ENCODE data around the gene ENTPD1.

Gene ENTPD1

DNA sequence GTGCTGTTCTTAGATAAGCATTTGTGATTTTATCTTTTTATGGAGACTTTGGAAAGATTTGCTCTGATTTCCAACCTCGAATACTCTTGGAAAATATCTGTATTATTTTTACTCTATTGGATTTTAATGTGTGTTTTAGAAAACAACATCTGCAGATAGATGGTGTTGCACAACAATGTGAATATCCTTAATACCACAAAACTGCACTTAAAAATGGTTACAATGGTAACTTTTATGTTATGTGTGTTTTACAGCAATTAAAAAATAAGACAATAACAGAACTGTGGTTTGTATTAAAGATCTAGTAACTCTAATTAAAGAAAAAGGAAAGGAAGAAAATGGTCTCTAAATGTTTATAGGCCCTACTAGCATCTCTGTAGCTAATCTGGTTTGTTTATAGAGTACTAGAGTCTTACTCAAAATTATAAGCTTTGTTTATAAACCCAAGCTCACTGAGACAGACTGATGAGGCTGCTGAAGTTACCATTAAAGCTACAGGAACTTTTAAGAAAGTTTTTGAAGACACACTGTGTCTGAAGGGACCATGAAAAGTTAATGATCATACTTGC, 77.2 kb downstream of the ENTPD1 start:
- DNase-seq: no peak

DNA sequence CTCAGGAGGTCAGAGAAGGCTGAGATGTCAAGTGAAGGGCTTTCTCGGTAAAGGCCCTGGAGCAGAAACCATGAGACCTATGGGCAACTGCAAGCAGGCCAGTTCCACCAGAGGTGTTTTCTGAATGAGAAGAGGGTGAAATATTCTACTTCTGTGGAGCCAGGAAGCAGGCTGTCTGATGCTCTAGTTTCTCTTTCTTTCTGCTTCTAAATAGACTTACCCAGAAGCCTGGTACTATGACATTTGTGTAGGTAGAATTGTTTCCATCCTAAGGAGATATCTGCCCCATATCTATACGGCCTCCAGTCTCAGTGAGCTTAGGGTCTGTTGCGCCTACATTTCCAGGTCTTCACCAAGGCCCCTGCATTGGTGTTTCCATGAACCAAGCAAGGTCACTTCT, 78.4 kb downstream of the ENTPD1 start:
- DNase-seq: no peak

DNA sequence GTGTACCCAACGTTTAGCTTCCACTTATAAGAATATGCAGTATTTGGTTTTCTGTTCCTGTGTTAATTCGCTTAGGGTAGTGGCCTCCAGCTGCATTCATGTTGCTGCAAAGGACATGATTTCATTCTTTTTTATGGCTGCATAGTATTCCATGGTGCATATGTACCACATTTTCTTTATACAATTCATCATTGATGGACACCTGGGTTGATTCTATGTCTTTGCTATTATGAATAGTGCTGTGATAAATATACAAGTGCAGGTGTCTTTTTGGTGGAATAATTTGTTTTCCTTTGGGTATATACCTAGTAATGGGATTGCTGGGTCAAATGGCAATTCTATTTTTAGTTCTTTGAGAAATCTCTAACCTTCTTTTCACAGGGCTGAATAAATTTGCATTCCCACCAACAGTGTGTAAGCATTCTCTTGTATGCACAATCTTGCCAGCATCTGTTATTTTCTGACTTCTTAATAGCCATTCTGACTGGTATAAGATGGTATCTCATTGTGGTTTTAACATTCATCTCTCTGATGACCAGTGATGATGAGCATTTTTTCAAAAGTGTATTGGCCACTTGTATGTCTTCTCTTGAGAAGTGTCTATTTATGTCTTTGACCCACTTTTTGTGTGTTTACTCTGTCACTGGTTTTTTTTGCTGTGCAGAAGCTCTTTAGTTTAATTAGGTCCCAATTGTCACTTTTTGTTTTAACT, 79.3 kb downstream of the ENTPD1 start:
- no peak for DNase-seq

DNA sequence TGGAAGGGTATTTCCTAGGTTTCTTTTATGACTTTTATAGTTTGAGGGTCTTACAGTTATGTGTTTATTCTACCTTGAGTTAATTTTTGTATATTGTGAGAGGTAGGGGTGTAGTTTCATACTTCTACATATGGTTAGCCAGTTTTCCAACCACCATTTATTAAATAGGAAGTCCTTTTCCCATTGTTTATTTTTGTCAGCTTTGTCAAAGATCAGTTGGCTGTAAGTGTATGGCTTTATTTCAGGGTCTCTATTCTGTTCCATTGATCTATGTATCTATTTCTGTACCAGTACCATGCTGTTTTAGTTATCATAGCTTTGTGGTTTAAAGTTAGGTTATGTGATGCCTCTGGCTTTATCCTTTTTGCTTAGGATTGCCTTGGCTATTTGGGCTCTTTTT, 79.9 kb downstream of the ENTPD1 start:
- no peak for DNase-seq

DNA sequence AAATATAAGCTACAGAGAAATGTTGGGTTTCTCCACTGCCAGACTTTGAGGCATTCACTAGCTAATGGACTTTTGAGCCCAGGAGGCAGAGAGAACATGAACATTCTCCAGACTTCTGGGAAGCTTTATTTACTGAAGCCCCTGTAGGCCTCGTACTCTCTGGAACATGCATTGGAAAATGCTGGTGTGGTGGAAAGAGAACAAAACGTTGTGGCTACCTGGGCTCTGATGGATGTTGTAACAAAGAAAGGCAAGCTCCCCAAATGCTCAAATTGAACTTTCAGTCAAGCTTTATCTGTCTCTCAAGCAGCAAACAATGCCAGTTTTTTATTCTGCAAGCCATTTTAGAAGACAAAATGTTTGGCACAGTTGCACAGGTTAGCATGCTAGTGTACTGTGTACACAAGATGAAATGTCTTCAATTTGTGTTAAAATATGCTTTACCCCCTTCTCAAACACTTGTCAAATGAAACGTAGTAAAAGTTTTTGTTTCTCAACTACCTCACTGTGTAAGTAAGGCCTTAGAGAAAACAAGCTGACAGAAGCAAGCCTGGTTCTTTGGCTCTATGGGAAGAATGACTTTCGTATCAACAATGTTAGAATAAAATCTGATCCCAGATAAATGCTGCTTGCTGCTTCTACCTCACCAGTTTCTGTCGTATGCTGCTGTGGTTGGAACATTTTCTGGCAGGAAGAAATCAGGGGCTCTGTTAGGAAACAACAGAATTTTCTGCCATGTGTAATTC, 80.8 kb downstream of the ENTPD1 start:
- DNase-seq: no peak

DNA sequence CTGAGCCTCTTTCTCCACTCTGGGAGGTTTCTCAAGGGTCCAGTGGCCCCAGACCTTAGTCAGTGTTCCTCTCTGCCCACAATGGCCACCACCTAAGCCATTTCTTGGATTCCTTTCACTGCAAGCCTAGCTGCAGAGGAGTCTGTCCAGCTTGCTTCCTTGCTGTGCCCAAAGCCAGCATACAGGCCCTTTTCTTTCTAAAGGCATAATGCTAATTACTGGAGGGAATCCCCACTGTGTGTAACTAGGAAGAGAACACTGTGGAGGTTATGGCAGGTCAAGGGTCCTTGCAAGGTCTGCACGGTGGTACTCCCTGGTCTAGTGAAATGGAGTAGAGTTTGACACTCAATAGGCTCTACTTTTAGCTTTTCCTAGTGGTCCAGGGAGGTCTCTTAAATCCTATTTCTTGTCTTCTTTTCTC, 81.4 kb downstream of the ENTPD1 start:
- no peak for DNase-seq

DNA sequence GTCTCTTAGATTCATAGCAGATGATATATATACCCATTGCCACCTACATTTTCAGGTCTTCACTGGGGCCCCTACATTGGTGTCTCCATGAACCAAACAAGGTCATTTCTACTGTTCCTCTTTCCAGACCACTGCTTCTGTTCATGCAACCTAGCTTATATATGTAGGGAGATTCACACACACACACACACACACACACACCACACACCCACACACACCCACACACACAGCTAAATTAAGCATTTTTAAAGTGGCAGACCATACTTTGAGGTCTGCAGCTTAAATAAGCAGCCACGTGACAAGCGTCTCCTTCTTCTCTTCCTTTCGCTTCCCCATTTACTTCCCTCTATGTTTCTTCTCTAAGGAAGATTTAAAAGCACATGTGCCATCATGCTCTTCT, 81.8 kb downstream of the ENTPD1 start:
- DNase-seq: no peak

DNA sequence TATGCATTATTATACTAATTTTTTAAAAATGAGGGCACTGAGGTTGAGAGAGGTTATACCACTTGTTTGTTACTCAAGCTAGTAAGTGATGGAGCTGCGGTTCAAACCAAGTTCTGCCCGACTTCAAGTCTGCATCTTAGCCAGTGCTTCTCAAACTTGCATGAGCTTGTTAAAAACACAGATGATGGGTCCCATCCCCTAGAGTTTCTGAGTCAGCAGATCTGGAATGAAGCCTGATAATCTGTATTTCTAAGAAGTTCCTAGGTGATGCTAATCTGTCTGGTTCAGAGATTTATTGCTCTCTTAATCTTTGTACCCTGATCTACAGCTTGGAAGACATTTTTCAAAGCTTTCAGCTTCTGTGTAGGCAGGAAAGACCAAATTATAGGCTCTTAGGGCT, 84.2 kb downstream of the ENTPD1 start:
- DNase-seq: no peak

DNA sequence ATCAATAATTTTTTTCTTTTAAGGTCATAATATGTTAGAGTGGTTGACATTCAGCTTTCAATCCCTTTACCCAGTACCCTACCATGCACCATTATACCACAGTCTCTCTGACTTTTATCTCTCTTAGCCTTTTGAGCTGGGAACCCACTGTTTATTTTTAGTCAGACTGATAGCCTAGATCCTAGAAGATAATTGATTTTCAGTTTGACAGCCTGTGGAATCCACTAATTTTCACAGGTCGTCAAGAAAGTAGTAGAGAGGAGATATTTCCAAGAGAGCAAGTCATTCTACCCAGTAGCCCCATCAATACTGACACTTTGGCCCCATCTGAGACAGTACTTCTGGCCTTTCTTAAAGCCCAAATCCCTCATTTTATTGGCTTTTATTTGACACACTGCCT, 84.7 kb downstream of the ENTPD1 start:
- no peak for DNase-seq

DNA sequence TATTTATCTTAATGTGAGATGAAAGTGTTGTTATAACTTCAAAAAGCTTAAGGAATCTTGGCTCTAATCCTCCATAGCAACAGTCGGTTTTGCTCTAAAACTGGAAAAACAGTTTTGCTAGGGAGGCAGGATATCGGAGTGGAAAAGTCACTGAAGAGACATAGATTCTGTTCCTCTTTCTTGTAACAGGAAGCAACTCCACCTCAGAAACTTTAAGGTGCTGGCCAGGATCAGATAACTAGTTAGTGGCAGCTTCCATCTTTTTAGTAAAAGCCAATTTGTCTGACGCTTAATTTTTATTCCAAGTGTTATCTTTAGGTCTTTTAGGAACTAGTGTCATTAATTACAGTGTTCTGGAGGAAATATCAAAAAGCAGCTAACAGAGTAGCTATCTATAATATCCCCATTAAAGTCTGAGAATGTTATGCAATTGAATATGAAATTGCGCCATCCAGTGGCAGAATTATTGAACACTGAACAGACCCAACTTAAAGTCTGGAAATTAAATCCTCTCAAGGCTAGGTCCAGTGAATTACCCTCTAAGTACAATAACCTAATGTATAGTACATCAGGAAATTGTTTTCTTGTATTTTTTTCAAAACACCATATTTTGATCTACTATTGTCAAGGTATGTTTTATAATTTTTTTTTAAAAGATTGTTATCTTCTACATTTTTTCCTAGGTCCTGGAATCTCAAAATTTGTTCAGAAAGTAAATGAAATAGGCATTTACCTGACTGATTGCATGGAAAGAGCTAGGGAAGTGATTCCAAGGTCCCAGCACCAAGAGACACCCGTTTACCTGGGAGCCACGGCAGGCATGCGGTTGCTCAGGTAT, 85.9 kb downstream of the ENTPD1 start:
- DNase-seq: peak; percentile 13

DNA sequence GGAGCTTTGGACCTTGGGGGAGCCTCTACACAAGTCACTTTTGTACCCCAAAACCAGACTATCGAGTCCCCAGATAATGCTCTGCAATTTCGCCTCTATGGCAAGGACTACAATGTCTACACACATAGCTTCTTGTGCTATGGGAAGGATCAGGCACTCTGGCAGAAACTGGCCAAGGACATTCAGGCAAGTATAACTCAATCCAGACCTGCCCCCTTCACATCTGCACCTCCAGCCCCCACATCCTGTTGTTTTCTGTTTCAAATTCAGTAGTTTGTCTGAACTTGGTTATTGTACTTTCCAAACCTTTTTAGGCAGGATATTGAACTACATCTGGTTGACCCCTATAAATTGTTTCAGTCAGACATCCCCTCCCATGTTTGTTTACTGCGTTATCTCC, 89.4 kb downstream of the ENTPD1 start:
- DNase-seq: no peak

DNA sequence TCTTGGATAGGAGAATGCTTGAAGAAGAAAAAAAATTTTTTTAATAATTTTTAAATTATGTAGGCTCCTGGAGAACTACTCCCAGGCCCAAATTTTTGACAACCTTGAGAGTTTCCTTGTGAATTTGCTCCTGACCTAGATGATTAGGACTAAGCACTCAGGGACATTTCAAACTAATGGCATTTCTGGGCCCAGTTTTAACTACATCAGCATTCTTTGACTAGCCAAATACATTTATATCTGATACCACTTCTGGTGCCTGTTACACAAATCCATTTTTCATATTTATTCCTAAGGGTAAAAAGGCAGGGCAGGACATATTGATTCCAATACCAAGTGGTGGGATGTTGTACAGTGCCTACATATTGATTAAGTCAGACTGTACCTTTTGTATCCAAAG, 91.0 kb downstream of the ENTPD1 start:
- DNase-seq: no peak

DNA sequence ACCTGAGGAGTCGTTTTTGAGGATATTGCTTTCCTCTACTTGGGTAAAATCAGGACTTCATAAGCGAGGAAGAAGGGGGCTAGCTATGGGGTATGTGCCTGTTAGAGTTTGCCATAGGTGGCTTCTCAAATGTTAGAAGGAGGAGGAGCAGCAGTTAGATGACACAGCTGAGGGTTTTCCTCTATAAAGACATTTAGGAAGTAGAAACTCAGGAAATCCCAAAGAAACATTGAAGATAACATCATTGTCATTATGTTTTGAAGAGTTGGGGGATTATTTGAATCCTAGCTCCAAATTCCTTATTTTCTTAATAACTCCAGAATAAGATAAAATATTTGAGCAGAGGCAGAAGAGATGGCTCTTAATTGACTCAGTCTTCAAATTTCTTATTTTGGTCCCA, 92.9 kb downstream of the ENTPD1 start:
- no peak for DNase-seq

DNA sequence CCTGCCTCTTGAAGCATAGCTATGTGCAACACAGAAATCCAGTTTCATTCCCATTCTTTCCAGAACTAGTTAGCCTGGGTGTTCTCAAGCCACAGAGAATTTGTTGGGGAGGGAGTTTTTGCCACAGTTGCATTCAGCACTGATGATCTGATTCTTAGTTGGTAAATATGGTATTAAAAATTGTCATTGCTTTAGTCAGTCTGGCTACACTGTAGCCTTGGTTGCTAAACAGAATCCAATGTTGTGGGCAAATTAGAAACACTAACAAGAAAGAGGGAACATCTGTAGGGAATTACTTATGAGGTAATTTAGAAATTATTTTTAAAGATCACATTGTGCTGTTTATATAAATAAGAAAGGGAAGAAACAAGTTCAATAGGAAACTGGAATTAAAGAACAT, 94.8 kb downstream of the ENTPD1 start:
- no peak for DNase-seq

DNA sequence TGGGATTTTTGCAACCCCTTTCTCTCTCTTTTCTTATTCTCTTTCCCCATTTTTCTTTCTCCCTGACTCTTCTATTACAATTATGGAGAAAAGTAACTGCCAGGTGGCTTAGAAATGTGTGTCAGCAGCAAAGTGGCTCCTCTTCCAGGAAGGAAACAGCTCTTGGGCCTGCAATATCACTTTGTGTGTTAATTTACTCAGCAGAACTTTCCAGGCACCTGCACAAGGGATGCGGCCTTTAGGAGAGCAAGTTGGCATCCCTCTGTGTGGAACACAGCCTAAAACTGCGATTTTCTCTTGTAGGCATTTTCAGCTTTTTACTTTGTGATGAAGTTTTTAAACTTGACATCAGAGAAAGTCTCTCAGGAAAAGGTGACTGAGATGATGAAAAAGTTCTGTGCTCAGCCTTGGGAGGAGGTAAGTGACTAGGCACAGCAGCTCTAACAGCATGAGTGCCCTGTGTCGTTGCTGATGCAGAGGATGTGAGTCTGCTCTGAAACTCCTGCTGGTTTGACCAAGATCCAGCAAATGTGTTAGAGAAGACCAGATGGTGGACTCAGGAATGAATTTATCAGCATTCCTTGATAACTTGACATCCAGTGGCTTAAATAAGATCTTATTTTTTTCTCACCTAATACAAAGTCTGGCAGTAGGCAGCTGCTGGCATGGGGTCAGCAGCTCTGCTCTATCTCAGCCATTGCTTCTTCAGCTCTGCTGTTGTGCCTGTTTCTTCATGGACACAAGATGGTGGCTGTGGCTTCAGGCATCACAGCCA, 104.4 kb downstream of the ENTPD1 start:
- no peak for DNase-seq

DNA sequence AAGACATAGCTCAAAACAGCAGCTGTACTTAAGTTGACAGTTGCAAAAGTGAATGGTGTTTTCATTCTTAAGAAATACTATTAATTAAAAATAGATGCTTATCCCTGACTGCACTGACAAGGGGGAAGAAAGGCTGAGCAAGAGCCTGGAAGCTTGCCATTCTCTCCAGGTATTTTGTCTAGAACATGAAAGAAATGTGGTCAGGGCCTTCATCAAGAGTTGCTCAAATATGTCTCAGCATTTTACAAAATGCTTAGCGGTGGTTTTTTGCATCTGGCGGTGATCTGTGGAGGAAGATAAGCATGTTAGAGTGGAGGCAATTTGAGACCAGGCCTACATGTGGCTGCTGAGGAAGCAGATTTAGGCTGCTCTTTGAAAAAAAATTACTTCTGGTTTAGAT, 105.4 kb downstream of the ENTPD1 start:
- DNase-seq: no peak

DNA sequence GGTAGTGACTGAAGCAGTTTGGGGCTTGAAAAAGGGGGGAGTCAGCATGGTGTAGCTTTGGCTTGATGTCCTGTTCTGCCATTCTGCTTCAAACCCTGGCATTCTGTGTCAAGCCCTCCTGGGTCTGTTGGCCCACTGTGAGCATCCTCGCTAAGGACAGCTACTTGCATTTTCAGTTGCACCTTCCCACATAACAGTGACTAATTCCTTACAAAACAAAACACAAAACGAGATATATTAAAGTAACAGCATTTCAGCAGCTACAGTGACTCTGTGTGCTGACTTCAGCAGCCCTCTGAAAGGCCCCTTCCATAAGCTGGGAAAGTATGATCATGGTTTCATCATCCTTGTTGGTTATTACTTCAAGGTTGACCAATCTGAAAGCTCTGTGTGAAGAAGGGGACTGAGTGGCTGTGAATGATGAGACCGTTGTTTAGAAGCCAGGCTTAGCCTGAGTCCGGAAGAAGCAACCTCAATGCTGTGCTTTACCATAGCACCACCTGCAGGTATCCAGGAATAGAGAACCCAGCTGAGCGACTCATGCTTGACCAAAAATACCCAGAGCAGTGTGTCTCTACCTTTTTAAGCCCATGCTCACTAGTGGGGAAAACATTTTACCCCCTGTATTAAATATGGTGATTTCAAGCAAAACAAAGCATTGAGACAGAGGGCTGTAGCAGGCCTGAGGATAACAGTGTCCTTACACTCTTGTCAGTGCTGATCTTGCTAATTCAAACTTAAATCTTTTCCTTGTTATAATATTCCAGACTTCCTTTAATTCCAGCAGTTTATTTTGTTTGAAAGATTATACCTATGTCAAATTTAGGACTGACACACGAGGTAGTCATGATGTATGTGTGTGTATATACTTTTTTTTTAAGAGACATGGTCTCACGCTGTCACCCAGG, 109.2 kb downstream of the ENTPD1 start:
- DNase-seq: no peak

DNA sequence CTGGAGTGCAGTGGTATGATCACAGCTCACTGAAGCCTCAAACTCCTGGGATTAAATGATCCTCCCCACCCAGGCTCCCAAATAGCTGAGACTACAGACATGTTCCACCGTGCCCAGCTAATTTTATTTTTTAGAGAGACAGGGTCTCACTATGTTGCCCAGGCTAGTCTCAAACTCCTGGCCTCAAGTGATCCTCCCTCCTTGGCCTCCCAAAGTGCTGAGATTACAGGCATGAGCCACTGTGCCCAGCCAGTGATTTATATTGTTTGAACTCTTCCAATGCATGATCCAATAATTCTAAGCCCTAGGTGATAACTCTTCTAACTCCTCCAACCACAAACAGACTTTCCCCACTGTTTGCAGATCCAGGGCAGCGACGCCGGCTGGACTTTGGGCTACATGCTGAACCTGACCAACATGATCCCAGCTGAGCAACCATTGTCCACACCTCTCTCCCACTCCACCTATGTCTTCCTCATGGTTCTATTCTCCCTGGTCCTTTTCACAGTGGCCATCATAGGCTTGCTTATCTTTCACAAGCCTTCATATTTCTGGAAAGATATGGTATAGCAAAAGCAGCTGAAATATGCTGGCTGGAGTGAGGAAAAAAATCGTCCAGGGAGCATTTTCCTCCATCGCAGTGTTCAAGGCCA, 110.0 kb downstream of the ENTPD1 start:
- DNase-seq: no peak

DNA sequence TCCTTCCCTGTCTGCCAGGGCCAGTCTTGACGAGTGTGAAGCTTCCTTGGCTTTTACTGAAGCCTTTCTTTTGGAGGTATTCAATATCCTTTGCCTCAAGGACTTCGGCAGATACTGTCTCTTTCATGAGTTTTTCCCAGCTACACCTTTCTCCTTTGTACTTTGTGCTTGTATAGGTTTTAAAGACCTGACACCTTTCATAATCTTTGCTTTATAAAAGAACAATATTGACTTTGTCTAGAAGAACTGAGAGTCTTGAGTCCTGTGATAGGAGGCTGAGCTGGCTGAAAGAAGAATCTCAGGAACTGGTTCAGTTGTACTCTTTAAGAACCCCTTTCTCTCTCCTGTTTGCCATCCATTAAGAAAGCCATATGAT, 110.5 kb downstream of the ENTPD1 start:
- DNase-seq: no peak

DNA sequence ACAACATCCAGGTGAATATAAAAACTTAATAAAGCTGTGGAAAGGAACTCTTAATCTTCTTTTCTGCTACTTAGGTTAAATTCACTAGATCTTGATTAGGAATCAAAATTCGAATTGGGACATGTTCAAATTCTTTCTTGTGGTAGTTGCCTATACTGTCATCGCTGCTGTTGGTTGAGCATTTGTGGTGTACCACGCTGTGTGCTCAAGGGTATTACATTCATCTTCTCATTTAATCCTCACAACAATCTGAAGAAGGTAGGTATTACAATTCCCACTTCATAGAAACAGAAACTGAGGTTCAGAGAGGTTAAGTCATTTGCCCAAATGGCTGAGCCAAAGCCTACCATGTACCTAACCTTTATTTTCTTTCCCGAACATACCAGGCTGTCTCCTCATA, 111.9 kb downstream of the ENTPD1 start:
- DNase-seq: no peak

DNA sequence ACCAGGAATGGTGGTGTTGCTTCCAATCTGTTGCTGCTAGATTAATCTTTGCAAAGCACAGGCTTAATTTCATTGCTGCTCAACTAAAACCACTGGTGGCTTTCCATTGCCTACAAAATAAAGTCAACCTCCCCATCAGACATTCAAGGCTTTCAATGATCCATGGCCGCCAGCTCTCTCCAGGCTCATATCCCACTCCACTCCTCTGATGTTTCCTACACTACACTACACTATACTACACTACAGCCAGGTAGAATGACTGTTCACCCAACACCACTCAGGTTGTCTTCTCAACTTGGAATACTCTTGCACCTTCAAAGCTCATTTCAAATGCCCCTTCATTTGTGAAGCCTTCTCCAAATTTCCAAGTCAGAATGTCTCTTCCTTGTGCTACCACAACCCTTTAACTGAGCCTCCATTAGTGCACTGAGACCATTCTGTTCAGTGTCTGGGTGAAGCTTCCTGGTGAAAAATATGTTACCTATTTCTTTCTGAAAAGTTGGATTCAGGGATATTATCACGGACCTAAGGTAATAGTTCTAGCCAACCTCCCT, 116.3 kb downstream of the ENTPD1 start:
- no peak for DNase-seq
